Hematopoietic multipotent progenitor cell treated with erythropoietin and hydrocortisone succinate and interleukin-3 and kit ligand, for 6 days (in vitro differentiated cells): ENCODE data around the gene SNAPC3.
"Not testable (repeated sequence)": the region's sequence is repeated elsewhere in the genome, so short reads cannot be mapped to it uniquely, and the experiment has no call there.

Experiments
- DNase-seq: peaks from one replicate; pipeline ENCODE4 v3.0.0-alpha.2; 2015

The SNAPC3 gene

GRCh38 chr9:15422372-15423230, at the start of gene SNAPC3:
Gene SNAPC3 (plus strand): TSS chr9:15422876. CDS start chr9:15422880, 4 bp downstream.
- peak; percentile 96 for DNase-seq

GRCh38 chr9:15373881-15374280, 48.8 kb upstream of the SNAPC3 start:
- no peak for DNase-seq

GRCh38 chr9:15374310-15374709, 48.4 kb upstream of the SNAPC3 start:
- peak; percentile 32 for DNase-seq

GRCh38 chr9:15374825-15375224, 47.9 kb upstream of the SNAPC3 start:
- no peak for DNase-seq

GRCh38 chr9:15377625-15378540, 44.8 kb upstream of the SNAPC3 start:
- no peak for DNase-seq

- DNase-seq: not testable (repeated sequence)
These were observed 43.4 kb upstream of the SNAPC3 start for GRCh38 chr9:15379317-15379716.

- not testable (repeated sequence) for DNase-seq
These were observed 42.8 kb upstream of the SNAPC3 start for GRCh38 chr9:15379888-15380287.

GRCh38 chr9:15381491-15381890, 41.2 kb upstream of the SNAPC3 start:
- DNase-seq: no peak

- no peak for DNase-seq
These were observed 36.2 kb upstream of the SNAPC3 start for GRCh38 chr9:15386465-15386864.

- DNase-seq: no peak
These were observed 33.5 kb upstream of the SNAPC3 start for GRCh38 chr9:15389173-15389572.

GRCh38 chr9:15389631-15390030, 33.0 kb upstream of the SNAPC3 start:
- no peak for DNase-seq

GRCh38 chr9:15390201-15390600, 32.5 kb upstream of the SNAPC3 start:
- DNase-seq: no peak

- DNase-seq: no peak
These were observed 30.3 kb upstream of the SNAPC3 start for GRCh38 chr9:15392363-15392762.

- DNase-seq: no peak
These were observed 22.3 kb upstream of the SNAPC3 start for GRCh38 chr9:15400281-15400941.

GRCh38 chr9:15401266-15401665, 21.4 kb upstream of the SNAPC3 start:
- DNase-seq: no peak

GRCh38 chr9:15403155-15403554, 19.5 kb upstream of the SNAPC3 start:
- DNase-seq: peak; percentile 81

GRCh38 chr9:15404171-15404570, 18.5 kb upstream of the SNAPC3 start:
- no peak for DNase-seq

GRCh38 chr9:15416880-15417279, 5.8 kb upstream of the SNAPC3 start:
- peak; percentile 66 for DNase-seq

- no peak for DNase-seq
These were observed 5.0 kb upstream of the SNAPC3 start for GRCh38 chr9:15417626-15418025.

- no peak for DNase-seq
These were observed 1.9 kb upstream of the SNAPC3 start for GRCh38 chr9:15420796-15421195.

GRCh38 chr9:15421532-15421931, 1.1 kb upstream of the SNAPC3 start:
- no peak for DNase-seq

- DNase-seq: no peak
These were observed 695 bp upstream of the SNAPC3 start for GRCh38 chr9:15421990-15422371.
